Epithelial cell of proximal tubule (primary cell): ENCODE results near the gene ZNF275. TPM values are rescaled to one million over a fixed set of nuclear protein-coding genes. Genes with fewer than 3 reads are reported as not detected.

Experiments used
- DNase-seq: peaks from one replicate; pipeline ENCODE4 v3.0.0-alpha.2; 2011; ENCODE audit warnings: low read depth
- H3K4me3 ChIP-seq: 2 replicates; pipeline ENCODE4 v1.5.1; 2011; ENCODE audit warnings: low read depth, mild to moderate bottlenecking, low read length
- CTCF ChIP-seq: conservative IDR thresholded peaks from 2 replicates; pipeline ENCODE4 v1.5.1; 2012; ENCODE audit warnings: low read depth, mild to moderate bottlenecking, low read length
- total RNA-seq: library from RNA; depleted of rRNA; stranded (reverse); fragments of >200 nt; gene quantifications from 2 replicates; pipeline ENCODE4 v1.2.3, GENCODE V29; 2015

The ZNF275 gene
- total RNA-seq, 1 donor from 2014 or later = 4.8 TPM

GRCh38 chrX:153397256-153397960 is 63.5 kb downstream of the ZNF275 start:
- no peak for TF ChIP-seq CTCF
- DNase-seq = no peak
- no peak overlapping the region for H3K4me3 ChIP-seq

GRCh38 chrX:153398275-153398960 is 64.5 kb downstream of the ZNF275 start:
- no peak for DNase-seq
- H3K4me3 ChIP-seq = no peak overlapping the region
- TF ChIP-seq CTCF = no peak

GRCh38 chrX:153400146-153401132 is 66.5 kb downstream of the ZNF275 start:
- H3K4me3 ChIP-seq = no peak overlapping the region
- DNase-seq = no peak
- peak; percentile 92 for TF ChIP-seq CTCF

- no peak for TF ChIP-seq CTCF
Measured at GRCh38 chrX:153401133-153401764, 67.3 kb downstream of the ZNF275 start, which contains the start of gene PNMA6E. Gene PNMA6E (minus strand): TSS chrX:153401350. CDS start chrX:153398849, 2,501 bp downstream.

More at GRCh38 chrX:153401133-153401764, 67.3 kb downstream of the ZNF275 start, which contains the start of gene PNMA6E:
- no peak within 1 kb of the TSS for H3K4me3 ChIP-seq
- DNase-seq = no peak

Other genes with a start within 250 kb of the ZNF275 start
- gene MAGEA1, start 154.9 kb upstream of the ZNF275 start, total RNA-seq = not detected in 2 replicates
- gene PNMA6F, start 12.4 kb upstream of the ZNF275 start, total RNA-seq = not detected in 2 replicates
- gene PNMA6E, start 67.2 kb downstream of the ZNF275 start, total RNA-seq = not detected in 2 replicates
- gene ZFP92, start 77.3 kb downstream of the ZNF275 start, total RNA-seq = 0.06 and 0.14 TPM in 2 replicates
- gene TREX2, start 111.9 kb downstream of the ZNF275 start, total RNA-seq = not detected in 2 replicates
- 24.3 and 57.0 TPM in 2 replicates for gene HAUS7, start 136.4 kb downstream of the ZNF275 start, total RNA-seq
- 0.69 TPM in 1 of 2 replicates, not detected in the other for gene BGN, start 160.8 kb downstream of the ZNF275 start, total RNA-seq
- gene ATP2B3, start 183.5 kb downstream of the ZNF275 start, total RNA-seq = not detected in 2 replicates